GM12874 (cell line): ENCODE data around the gene ETAA1.

Experiments
- CTCF ChIP-seq: IDR thresholded peaks from 2 replicates; pipeline ENCODE4 v1.5.1; 2011; ENCODE audit warnings: low read depth, mild to moderate bottlenecking, control low read depth, low read length, moderate library complexity; ENCODE audit not compliant: insufficient read depth

Gene ETAA1

GRCh38 chr2:67388680-67389079, 8.5 kb upstream of the ETAA1 start:
- no peak for TF ChIP-seq CTCF

GRCh38 chr2:67389286-67389685, 7.8 kb upstream of the ETAA1 start:
- no peak for TF ChIP-seq CTCF

GRCh38 chr2:67389788-67390187, 7.3 kb upstream of the ETAA1 start:
- no peak for TF ChIP-seq CTCF

- TF ChIP-seq CTCF, result no peak
Observed at GRCh38 chr2:67393237-67393636, 3.9 kb upstream of the ETAA1 start.

GRCh38 chr2:67394734-67395133, 2.4 kb upstream of the ETAA1 start:
- no peak for TF ChIP-seq CTCF

- TF ChIP-seq CTCF, result no peak
Observed at GRCh38 chr2:67399144-67399543, 2.0 kb downstream of the ETAA1 start.

- no peak for TF ChIP-seq CTCF
Observed at GRCh38 chr2:67399831-67400489, 2.8 kb downstream of the ETAA1 start.
